ENCODE data around the gene FRMD3.

The FRMD3 gene

DNA sequence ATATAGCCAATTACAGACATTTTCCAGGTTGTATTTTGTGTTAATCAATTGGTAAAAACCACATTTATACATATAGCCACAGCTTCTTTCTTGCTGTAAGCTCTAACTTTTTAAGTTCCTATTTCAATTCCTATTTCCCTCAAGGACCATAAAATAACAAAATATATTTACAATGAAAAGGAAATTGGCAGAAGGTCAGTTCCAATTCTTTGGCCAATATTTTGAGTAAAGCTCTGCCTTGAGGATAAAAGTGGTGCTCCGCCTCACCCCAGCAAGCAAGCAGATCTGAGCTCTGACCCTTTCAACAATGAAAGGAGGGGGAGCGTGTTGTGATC, 271.9 kb downstream of the FRMD3 start:
- H3K27me3 ChIP-seq (replicated peaks; ENCODE audit: control insufficient read depth, insufficient read depth, low read length), result no peaks in the 10 kb centered on the region
- TF ChIP-seq CTCF (IDR thresholded peaks at IDR 0.05; ENCODE audit: insufficient read depth, low read length, poor library complexity, severe bottlenecking), result no peak

GRCh38 chr9:83264315-83264714, 273.9 kb downstream of the FRMD3 start:
- no peak overlapping the region for H3K4me3 ChIP-seq (replicated peaks; ENCODE audit: low read depth, low read length)
- no peak for DNase-seq (ENCODE audit: extremely low read depth, insufficient read length)
- no peak for TF ChIP-seq CTCF (IDR thresholded peaks at IDR 0.05; ENCODE audit: insufficient read depth, low read length, poor library complexity, severe bottlenecking)
- no peaks in the 10 kb centered on the region for H3K27me3 ChIP-seq (replicated peaks; ENCODE audit: control insufficient read depth, insufficient read depth, low read length)
- no peaks in the 10 kb centered on the region for H3K36me3 ChIP-seq (ENCODE audit: control insufficient read depth, insufficient read depth, low read length)

More for the DNA sequence above, 271.9 kb downstream of the FRMD3 start:
- DNase-seq (ENCODE audit: extremely low read depth, insufficient read length), result no peak
- H3K36me3 ChIP-seq (ENCODE audit: control insufficient read depth, insufficient read depth, low read length), result no peaks in the 10 kb centered on the region
- no peak overlapping the region for H3K4me3 ChIP-seq (replicated peaks; ENCODE audit: low read depth, low read length)

DNA sequence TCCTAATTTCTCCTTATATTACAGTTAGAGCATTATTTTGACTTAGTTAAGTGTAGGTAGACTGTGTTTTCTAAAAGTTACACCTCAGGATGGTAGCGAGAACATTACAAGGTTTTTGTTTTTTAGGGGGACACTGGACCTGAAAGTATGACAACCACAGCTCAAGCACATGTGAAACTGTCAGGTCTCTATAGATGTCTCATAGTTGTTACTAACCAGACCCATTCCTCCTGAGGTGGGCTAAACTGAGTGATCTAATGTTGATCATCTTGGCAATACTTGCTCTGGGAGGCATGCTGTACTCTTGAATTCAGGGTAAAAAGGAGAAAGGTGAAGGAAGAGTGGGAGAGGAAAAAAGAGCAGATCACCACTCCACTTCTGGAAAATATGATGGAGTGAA, 278.6 kb downstream of the FRMD3 start:
- no peak for DNase-seq (ENCODE audit: extremely low read depth, insufficient read length)
- no peaks in the 10 kb centered on the region for H3K27me3 ChIP-seq (replicated peaks; ENCODE audit: control insufficient read depth, insufficient read depth, low read length)
- no peak overlapping the region for H3K4me3 ChIP-seq (replicated peaks; ENCODE audit: low read depth, low read length)
- H3K36me3 ChIP-seq (ENCODE audit: control insufficient read depth, insufficient read depth, low read length), result no peaks in the 10 kb centered on the region
- no peak for TF ChIP-seq CTCF (IDR thresholded peaks at IDR 0.05; ENCODE audit: insufficient read depth, low read length, poor library complexity, severe bottlenecking)

DNA sequence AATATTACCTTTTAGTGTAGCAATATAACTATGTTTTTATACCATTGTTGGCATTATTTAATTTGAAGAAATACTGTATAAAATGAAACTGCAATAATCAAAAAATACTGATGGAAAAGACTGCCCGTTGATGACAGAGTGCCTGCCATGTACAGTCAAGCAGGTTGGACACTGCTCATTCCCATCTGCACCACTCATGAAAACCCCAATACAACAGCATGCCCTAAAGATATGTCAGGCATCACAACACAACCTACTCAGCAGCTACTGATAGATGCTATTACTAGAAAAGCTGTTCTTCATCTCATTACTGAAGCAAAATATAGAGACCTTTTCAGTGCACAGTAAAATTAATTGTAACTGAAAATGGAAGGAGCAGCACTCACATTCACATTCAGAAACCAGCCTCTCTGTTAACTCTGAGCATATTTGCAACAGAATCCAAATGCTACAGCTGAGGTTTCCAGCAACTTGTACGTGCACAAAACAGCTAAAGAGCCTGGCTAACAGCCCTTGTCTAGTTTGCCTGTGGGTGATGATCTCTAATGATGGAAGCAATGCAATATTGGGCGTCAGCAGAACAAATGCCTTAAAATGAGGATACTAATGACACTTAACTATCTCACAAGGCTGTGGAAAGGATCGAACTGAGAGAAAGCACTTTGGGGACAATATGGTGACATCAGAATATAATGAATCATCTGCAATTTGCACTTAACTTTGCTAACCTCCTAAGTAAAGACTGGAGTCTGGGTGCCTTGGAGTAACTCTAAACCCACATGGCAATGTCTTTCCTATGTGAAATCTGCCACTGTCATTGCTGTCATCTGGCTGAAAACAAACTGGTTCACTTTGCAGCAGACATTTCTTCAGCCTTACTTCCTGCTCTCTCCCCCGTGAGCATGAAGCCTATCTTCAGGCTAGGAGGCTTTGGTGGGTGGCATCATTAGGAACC, 280.0 kb downstream of the FRMD3 start:
- no peak overlapping the region for H3K4me3 ChIP-seq (replicated peaks; ENCODE audit: low read depth, low read length)
- TF ChIP-seq CTCF (IDR thresholded peaks at IDR 0.05; ENCODE audit: insufficient read depth, low read length, poor library complexity, severe bottlenecking), result no peak

DNA sequence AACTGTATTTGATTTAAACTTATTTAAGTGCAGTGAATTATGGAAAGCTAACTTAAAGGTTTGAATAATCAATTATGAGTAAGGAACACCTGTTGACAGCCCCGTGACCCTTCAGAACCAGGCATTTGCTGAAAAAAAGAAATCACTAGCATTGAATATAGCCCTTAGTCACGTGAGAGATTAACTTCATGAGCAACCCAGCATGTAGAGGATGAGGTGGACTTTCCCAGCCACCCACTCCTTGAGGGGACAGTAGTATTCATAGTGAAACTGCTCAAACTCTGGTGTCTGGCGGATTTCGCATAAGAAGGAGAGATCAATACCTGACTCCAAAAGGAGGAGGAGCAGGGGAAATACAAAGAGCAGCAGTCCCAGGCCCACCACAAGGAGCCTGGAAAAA, 290.5 kb downstream of the FRMD3 start:
- Histone ChIP-seq H3K36me3 (ENCODE audit: control insufficient read depth, insufficient read depth, low read length) (no peaks in the 10 kb centered on the region), H3K4me3 (replicated peaks; ENCODE audit: low read depth, low read length) (no peak overlapping the region), H3K27me3 (replicated peaks; ENCODE audit: control insufficient read depth, insufficient read depth, low read length) (no peaks in the 10 kb centered on the region)
- no peak for TF ChIP-seq CTCF (IDR thresholded peaks at IDR 0.05; ENCODE audit: insufficient read depth, low read length, poor library complexity, severe bottlenecking)
- DNase-seq (ENCODE audit: extremely low read depth, insufficient read length), result no peak

More for the DNA sequence above, 280.0 kb downstream of the FRMD3 start:
- Histone ChIP-seq H3K27me3 (replicated peaks; ENCODE audit: control insufficient read depth, insufficient read depth, low read length) (no peaks in the 10 kb centered on the region), H3K36me3 (ENCODE audit: control insufficient read depth, insufficient read depth, low read length) (no peaks in the 10 kb centered on the region)
- no peak for DNase-seq (ENCODE audit: extremely low read depth, insufficient read length)

All from GM06990 (cell line).